Inflammatory macrophage treated with lipopolysaccharide for 1 hour (primary cell): ENCODE results near the gene SLC1A2.

Source experiments
- DNase-seq, 2 donors: peaks; one replicate each; pipeline ENCODE4 v3.0.0-alpha.2; 2020 to 2022

SLC1A2 gene

GRCh38 chr11:35293699-35294098 lies 125.7 kb downstream of the SLC1A2 start:
- no peak for DNase-seq

DNA sequence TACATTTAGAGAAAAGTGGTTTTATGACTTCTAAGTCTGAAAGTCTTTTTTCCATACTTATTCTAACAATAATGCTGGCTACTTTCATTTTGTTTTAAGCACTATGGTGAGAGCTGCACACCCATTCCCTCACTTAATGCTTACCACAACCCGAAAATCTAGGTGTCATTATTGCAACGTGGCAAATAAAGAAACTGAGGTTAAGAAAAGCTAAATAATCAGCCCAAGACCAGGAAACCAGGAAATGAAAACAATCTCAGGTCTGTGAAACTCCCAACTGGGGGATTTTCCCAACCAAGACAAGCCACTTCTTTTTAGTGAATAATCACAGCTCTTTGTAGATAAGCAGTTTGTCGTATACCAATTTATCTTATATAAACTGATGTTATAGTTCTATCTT lies 126.3 kb downstream of the SLC1A2 start:
- no peak for DNase-seq

- no peak for DNase-seq
Observed at GRCh38 chr11:35292279-35292678, 127.1 kb downstream of the SLC1A2 start.

- DNase-seq: no peak
Observed at GRCh38 chr11:35290876-35291275, 128.5 kb downstream of the SLC1A2 start.

DNA sequence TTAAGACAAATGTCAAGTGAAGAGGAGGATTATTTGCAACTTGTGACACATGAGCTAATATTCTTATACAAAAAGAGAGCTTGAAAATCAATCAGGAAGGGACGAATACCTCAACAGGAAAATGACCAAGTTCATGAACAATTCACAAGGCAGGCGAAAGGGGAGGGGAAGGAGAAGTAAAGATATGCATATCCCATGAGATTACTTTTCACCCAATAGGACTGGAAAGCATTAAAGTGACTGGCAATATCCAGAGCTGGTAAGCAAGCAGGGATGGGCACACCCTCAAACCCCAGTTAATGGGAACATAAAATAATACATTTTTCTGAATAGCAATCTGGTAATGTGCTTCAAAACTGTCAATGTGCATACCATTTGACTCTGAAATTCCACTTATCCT lies 129.5 kb downstream of the SLC1A2 start:
- DNase-seq: peak in 1 of 2 donors; percentile 62

- DNase-seq: peak; percentile 62 to 82
Observed at GRCh38 chr11:35288817-35289541, 130.4 kb downstream of the SLC1A2 start.

GRCh38 chr11:35288309-35288708 lies 131.0 kb downstream of the SLC1A2 start:
- peak in 1 of 2 donors; percentile 60 for DNase-seq

DNA sequence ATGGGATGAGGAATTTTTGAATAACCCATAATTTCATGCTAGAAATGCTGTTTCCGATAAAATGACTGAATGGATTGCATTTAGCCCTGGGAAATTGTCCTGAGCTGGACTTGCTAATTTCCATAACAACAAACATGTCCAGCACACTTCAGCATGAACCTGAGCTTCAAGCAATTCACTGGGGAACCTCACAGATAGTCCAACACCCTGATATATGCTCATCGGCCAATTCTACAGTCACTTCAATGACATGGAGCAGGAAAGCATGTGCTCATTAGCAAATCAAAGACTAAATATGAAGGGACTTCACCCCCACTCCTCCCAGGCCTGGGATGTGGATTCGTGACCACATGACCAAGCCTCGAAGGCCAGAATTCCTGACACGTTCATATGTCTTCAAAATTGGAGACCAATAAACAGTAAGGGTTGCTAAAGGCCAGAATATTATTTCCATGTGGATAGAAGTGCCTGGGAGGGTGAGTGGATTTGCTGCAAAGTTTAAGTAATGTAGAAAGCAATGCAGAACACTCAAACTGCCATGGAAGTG lies 131.9 kb downstream of the SLC1A2 start:
- no peak for DNase-seq

DNA sequence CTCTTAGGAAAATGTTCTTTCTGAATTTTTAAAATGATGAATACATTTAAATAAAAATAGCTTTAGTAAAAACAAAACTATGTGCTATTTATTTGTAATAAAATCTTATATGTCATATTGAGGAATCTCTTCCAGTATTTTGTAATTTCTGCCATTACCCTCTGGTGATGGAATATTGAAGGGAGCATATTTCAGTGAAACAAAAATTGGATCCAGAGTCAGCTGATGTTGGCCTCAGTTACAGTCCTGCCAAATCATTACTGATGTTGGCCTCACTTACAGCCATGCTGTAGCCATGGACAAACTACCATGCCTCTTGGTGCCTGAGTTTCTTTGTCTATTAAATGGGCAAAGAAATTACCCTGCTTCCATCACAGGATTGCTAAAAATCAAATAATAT lies 133.2 kb downstream of the SLC1A2 start:
- DNase-seq: no peak

GRCh38 chr11:35285471-35285870 lies 133.9 kb downstream of the SLC1A2 start:
- no peak for DNase-seq

DNA sequence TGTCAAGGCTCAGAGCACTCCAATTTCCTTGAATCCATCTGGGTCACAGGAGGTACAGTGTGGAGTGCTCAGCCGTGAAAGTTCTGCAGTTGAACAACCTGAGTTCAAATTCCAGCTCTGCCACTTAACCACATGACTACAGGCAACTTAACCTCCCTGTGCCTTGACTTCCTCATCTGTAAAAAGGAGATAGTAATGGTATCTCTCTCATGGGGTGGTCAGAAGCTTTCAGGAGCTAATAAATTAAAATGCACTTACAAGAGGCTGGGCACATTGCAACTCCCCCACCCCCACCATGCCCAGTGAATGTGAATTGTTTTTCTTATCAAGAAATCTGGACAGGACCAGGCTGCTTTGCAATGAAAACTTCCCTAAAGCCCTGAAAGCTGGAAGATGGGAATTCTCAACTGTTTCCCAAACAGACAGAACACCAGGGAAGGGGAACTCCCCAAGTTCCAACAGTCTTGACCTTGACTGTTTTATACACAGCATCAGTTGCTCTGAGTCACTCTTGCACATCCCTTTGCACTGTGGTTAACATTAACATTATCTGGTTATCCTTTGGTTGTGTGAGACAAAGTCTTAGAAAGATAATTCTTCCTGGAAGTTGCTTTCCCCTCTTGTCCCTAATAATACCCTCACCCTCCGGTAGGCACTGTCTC lies 137.0 kb downstream of the SLC1A2 start:
- peak in 1 of 2 donors; percentile 64 for DNase-seq

- DNase-seq: no peak
Observed at GRCh38 chr11:35281169-35281688, 138.1 kb downstream of the SLC1A2 start.

- no peak for DNase-seq
Observed at GRCh38 chr11:35280727-35281126, 138.6 kb downstream of the SLC1A2 start.

GRCh38 chr11:35277827-35278226 lies 141.5 kb downstream of the SLC1A2 start:
- DNase-seq: no peak

DNA sequence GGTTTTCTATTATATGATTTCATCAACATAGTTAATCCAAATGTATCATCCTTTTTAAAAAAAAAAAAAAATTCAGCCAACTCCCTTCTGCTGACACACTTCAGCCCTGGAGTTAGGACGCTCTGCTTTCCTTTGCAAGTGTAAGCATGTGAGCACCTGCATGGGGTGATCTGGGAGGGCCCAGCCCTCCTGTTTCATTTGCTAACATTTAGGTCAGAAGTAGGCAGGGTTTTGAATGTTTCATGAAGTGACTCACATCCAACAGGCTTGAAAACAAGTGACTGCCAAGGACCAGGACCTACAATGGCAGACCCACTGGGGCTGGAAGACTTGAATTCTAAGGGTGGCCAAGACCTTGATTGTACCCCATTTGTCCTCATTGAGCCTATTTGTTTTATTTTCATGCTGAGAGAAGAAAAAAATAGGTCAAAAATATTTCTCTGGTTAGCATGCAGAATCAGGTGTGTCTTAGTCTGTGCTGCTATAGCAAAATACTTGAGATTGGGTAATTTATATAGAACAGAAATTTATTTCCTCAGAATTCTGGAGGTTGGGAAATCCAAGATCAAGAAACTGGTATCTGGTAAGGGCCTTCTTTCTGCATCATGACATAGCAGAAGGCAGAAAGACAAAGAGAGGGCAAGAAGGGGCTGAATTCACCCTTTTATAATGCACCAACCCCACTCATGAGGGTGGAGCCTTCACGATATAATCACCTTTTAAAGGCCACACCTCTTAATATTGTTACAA lies 142.8 kb downstream of the SLC1A2 start:
- peak; percentile 21 to 51 for DNase-seq

DNA sequence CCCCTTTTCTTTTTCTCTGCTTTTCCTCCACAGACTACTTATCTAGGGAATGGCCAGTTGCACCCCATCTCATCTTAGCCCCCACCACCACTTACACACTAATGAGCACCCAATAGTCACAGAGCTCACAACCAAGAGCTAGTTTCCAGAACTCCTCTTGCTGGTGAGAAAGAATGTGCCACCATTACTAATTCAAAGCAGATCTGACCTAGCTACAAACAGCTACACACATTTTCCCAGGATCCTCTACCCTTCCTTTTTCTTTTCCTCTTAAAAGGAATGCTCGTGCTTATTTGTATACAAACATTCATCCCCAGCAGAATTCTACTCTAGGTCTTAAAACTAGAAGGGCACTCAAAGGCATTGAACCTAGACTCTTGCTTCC lies 143.6 kb downstream of the SLC1A2 start:
- DNase-seq: no peak

- no peak for DNase-seq
Observed at GRCh38 chr11:35274909-35275785, 144.2 kb downstream of the SLC1A2 start.

DNA sequence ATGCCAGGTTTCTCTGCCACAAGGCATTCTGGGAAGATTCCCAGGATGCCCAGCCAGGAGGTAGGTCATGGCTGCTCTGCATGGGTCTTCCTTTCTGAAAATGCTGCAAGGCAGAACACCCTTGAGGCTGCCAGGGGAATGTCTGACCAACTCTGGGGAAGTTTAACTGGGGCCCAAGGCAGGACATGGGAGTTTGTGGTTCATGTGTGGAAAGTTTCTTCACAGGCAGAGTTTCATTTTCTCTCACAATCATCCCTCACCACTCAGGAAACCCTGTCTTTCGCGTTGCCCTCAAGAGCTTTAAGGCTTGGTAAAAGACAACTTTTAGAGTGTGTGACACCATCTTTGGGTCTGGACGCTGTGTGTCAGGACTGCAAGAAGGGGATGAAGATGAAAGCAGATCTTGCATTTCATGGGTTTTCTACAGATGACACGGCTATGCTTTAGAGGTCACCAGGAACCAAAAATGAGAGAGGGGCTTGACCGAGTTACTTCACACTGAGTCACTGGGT lies 146.9 kb downstream of the SLC1A2 start:
- peak; percentile 62 to 66 for DNase-seq

- DNase-seq: no peak
Observed at GRCh38 chr11:35271031-35271430, 148.3 kb downstream of the SLC1A2 start.

GRCh38 chr11:35270342-35270741 lies 149.0 kb downstream of the SLC1A2 start:
- DNase-seq: no peak

GRCh38 chr11:35267504-35267903 lies 151.9 kb downstream of the SLC1A2 start:
- DNase-seq: no peak
